HepG2 (cell line): ENCODE results near the gene TM9SF2. TPM values are rescaled to one million over a fixed set of nuclear protein-coding genes. Genes with fewer than 3 reads are reported as not detected.

ENCODE experiments used
- CREM ChIP-seq, 2 experiments: sonication (generic) in 1 of 2; formaldehyde crosslinking in 1 of 2; IDR thresholded peaks; 2 replicates each; pipeline versions ENCODE4 v1.4.0 to v1.6.1; 2016 to 2020; ENCODE audit warnings: antibody characterized with exemption in 1 of 2, mild to moderate bottlenecking in 1 of 2, missing genetic modification reagents in 1 of 2
- KAT7 ChIP-seq: IDR thresholded peaks from 2 replicates; pipeline ENCODE4 v1.6.1; 2018; ENCODE audit warnings: borderline replicate concordance, missing compliant biosample characterization
- KDM1A ChIP-seq: IDR thresholded peaks from 2 replicates; pipeline ENCODE4 v1.6.1; 2016; ENCODE audit warnings: missing compliant biosample characterization
- PAF1 ChIP-seq: IDR thresholded peaks from 2 replicates; pipeline ENCODE4 v1.6.1; 2016; ENCODE audit warnings: missing genetic modification reagents, missing compliant biosample characterization
- SP1 ChIP-seq, 2 experiments: fragments of 450-650 bp in 1 of 2; sonication (generic) in 1 of 2; formaldehyde crosslinking in 1 of 2; IDR thresholded peaks; 2 replicates each; pipeline versions ENCODE4 v1.4.0 to v1.6.1; 2016 to 2020; ENCODE audit warnings: missing genetic modification reagents in 1 of 2
- SSRP1 ChIP-seq: IDR thresholded peaks from 2 replicates; pipeline ENCODE4 v1.6.1; 2016; ENCODE audit warnings: control low read depth
- TEAD3 ChIP-seq: optimal IDR thresholded peaks from 2 replicates; pipeline ENCODE3; 2016; ENCODE audit warnings: borderline replicate concordance
- ZMYM3 ChIP-seq: sonication (generic); formaldehyde crosslinking; IDR thresholded peaks from 2 replicates; pipeline ENCODE4 v1.5.1; 2020; ENCODE audit warnings: mild to moderate bottlenecking, missing genetic modification reagents
- ZNF792 ChIP-seq: IDR thresholded peaks from 2 replicates; pipeline ENCODE4 v1.6.1; 2016
- polyA plus RNA-seq, 8 experiments: library from polyadenylated mRNA; depleted of rRNA in 3 of 8; stranded (reverse) in 7 of 8; unstranded in 1 of 8; fragments of >200 nt; fragmentation: Illumina TruSeq in 4 of 8; extraction: Trizol in 4 of 8; gene quantifications; 2 replicates each; pipeline versions ENCODE4 v1.2.1 to v1.2.3, GENCODE V29; 2011 to 2016; ENCODE audit warnings: low read depth in 4 of 8, missing spikeins in 1 of 8, mixed read lengths in 1 of 8; ENCODE audit not compliant: insufficient read depth in 1 of 8
- total RNA-seq, 5 experiments: library from RNA; depleted of rRNA; stranded (reverse); fragments of >200 nt; fragmentation: Illumina TruSeq; extraction: Trizol; gene quantifications; 2 replicates each; pipeline ENCODE4 v1.2.3, GENCODE V29; 2016; ENCODE audit warnings: low read depth in 1 of 5
- TF ChIP-seq, protein P1 (sequence below): IDR thresholded peaks from 2 replicates; pipeline ENCODE4 v1.6.1; 2016; ENCODE audit warnings: low read depth, borderline replicate concordance
- TF ChIP-seq, protein P2 (sequence below): sonication (generic); formaldehyde crosslinking; IDR thresholded peaks from 2 replicates; pipeline ENCODE4 v1.8.0; 2022; ENCODE audit warnings: missing genetic modification reagents, mild to moderate bottlenecking, moderate library complexity, borderline replicate concordance
- TF ChIP-seq, protein P3 (sequence below): sonication (generic); formaldehyde crosslinking; IDR thresholded peaks from 2 replicates; pipeline ENCODE4 v1.4.0; 2020; ENCODE audit warnings: missing genetic modification reagents, borderline replicate concordance
- TF ChIP-seq, protein P4 (sequence below): sonication (generic); formaldehyde crosslinking; IDR thresholded peaks from 2 replicates; pipeline ENCODE4 v1.4.0; 2020; ENCODE audit warnings: missing genetic modification reagents, borderline replicate concordance
- TF ChIP-seq, protein P5 (sequence below): IDR thresholded peaks from 2 replicates; pipeline ENCODE4 v1.6.1; 2016; ENCODE audit warnings: low read depth, missing genetic modification reagents, missing compliant biosample characterization

Gene TM9SF2
- total and polyA plus RNA-seq, 2 of the 13 experiments (the other 11 are each of a cell fraction or from before 2014, with no cell fraction given), result 94.1 to 123 TPM

DNA sequence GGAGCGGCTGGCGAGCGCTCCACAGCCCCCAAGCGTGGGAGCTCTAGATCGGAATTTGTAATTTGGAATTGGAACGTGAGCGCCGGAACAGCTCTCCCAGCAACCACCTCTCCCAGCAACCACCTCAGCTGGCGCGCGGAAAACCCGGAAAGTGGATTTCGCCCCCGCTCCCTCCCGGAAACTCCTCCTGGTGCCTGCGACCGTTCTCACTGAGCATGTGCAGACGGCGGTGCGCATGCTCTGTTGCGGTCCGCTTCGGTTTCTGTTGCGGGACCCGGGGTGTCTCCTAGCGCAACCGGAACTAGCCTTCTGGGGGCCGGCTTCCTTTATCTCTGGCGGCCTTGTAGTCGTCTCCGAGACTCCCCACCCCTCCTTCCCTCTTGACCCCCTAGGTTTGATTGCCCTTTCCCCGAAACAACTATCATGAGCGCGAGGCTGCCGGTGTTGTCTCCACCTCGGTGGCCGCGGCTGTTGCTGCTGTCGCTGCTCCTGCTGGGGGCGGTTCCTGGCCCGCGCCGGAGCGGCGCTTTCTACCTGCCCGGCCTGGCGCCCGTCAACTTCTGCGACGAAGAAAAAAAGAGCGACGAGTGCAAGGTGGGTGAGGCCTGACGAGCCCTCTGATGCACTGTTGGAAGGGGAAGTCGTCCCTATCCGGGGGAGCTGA is at the start of gene TM9SF2 (continued):
- TF ChIP-seq, protein P1, sequence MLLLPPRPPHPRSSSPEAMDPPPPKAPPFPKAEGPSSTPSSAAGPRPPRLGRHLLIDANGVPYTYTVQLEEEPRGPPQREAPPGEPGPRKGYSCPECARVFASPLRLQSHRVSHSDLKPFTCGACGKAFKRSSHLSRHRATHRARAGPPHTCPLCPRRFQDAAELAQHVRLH, result peak; percentile 75; the same call in 1 of the 2 replicates
- TF ChIP-seq CREM (IDR thresholded peaks at IDR 0.05), result peak; percentile 68
- no peak for TF ChIP-seq CREM (CRISPR knock-in tag; IDR thresholded peaks at IDR 0.05)
- TF ChIP-seq, protein P2, sequence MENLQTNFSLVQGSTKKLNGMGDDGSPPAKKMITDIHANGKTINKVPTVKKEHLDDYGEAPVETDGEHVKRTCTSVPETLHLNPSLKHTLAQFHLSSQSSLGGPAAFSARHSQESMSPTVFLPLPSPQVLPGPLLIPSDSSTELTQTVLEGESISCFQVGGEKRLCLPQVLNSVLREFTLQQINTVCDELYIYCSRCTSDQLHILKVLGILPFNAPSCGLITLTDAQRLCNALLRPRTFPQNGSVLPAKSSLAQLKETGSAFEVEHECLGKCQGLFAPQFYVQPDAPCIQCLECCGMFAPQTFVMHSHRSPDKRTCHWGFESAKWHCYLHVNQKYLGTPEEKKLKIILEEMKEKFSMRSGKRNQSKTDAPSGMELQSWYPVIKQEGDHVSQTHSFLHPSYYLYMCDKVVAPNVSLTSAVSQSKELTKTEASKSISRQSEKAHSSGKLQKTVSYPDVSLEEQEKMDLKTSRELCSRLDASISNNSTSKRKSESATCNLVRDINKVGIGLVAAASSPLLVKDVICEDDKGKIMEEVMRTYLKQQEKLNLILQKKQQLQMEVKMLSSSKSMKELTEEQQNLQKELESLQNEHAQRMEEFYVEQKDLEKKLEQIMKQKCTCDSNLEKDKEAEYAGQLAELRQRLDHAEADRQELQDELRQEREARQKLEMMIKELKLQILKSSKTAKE, result no peak
- TF ChIP-seq KDM1A (CRISPR knock-in tag), result no peak
- TF ChIP-seq, protein P3, sequence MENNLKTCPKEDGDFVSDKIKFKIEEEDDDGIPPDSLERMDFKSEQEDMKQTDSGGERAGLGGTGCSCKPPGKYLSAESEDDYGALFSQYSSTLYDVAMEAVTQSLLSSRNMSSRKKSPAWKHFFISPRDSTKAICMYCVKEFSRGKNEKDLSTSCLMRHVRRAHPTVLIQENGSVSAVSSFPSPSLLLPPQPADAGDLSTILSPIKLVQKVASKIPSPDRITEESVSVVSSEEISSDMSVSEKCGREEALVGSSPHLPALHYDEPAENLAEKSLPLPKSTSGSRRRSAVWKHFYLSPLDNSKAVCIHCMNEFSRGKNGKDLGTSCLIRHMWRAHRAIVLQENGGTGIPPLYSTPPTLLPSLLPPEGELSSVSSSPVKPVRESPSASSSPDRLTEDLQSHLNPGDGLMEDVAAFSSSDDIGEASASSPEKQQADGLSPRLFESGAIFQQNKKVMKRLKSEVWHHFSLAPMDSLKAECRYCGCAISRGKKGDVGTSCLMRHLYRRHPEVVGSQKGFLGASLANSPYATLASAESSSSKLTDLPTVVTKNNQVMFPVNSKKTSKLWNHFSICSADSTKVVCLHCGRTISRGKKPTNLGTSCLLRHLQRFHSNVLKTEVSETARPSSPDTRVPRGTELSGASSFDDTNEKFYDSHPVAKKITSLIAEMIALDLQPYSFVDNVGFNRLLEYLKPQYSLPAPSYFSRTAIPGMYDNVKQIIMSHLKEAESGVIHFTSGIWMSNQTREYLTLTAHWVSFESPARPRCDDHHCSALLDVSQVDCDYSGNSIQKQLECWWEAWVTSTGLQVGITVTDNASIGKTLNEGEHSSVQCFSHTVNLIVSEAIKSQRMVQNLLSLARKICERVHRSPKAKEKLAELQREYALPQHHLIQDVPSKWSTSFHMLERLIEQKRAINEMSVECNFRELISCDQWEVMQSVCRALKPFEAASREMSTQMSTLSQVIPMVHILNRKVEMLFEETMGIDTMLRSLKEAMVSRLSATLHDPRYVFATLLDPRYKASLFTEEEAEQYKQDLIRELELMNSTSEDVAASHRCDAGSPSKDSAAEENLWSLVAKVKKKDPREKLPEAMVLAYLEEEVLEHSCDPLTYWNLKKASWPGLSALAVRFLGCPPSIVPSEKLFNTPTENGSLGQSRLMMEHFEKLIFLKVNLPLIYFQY (CRISPR knock-in tag), result peak; percentile 23; the same call in 1 of the 2 replicates
- no peak for TF ChIP-seq SP1 (IDR thresholded peaks at IDR 0.05)
- TF ChIP-seq SP1 (CRISPR knock-in tag; IDR thresholded peaks at IDR 0.05), result no peak; the same call in 1 of the 2 replicates
- TF ChIP-seq, protein P4, sequence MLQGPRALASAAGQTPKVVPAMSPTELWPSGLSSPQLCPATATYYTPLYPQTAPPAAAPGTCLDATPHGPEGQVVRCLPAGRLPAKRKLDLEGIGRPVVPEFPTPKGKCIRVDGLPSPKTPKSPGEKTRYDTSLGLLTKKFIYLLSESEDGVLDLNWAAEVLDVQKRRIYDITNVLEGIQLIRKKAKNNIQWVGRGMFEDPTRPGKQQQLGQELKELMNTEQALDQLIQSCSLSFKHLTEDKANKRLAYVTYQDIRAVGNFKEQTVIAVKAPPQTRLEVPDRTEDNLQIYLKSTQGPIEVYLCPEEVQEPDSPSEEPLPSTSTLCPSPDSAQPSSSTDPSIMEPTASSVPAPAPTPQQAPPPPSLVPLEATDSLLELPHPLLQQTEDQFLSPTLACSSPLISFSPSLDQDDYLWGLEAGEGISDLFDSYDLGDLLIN, result no peak
- peak; percentile 57 for TF ChIP-seq TEAD3 (CRISPR knock-in tag)
- no peak for TF ChIP-seq SSRP1 (CRISPR knock-in tag)
- TF ChIP-seq, protein P5, sequence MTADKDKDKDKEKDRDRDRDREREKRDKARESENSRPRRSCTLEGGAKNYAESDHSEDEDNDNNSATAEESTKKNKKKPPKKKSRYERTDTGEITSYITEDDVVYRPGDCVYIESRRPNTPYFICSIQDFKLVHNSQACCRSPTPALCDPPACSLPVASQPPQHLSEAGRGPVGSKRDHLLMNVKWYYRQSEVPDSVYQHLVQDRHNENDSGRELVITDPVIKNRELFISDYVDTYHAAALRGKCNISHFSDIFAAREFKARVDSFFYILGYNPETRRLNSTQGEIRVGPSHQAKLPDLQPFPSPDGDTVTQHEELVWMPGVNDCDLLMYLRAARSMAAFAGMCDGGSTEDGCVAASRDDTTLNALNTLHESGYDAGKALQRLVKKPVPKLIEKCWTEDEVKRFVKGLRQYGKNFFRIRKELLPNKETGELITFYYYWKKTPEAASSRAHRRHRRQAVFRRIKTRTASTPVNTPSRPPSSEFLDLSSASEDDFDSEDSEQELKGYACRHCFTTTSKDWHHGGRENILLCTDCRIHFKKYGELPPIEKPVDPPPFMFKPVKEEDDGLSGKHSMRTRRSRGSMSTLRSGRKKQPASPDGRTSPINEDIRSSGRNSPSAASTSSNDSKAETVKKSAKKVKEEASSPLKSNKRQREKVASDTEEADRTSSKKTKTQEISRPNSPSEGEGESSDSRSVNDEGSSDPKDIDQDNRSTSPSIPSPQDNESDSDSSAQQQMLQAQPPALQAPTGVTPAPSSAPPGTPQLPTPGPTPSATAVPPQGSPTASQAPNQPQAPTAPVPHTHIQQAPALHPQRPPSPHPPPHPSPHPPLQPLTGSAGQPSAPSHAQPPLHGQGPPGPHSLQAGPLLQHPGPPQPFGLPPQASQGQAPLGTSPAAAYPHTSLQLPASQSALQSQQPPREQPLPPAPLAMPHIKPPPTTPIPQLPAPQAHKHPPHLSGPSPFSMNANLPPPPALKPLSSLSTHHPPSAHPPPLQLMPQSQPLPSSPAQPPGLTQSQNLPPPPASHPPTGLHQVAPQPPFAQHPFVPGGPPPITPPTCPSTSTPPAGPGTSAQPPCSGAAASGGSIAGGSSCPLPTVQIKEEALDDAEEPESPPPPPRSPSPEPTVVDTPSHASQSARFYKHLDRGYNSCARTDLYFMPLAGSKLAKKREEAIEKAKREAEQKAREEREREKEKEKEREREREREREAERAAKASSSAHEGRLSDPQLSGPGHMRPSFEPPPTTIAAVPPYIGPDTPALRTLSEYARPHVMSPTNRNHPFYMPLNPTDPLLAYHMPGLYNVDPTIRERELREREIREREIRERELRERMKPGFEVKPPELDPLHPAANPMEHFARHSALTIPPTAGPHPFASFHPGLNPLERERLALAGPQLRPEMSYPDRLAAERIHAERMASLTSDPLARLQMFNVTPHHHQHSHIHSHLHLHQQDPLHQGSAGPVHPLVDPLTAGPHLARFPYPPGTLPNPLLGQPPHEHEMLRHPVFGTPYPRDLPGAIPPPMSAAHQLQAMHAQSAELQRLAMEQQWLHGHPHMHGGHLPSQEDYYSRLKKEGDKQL (CRISPR knock-in tag), result 0 out of 2 replicates have a peak, but pooled peaks have one; percentile 31
- no peak for TF ChIP-seq ZMYM3 (CRISPR knock-in tag)
- TF ChIP-seq PAF1 (CRISPR knock-in tag), result no peak
- peak; percentile 75; the same call in 1 of the 2 replicates for TF ChIP-seq ZNF792 (CRISPR knock-in tag)
- TF ChIP-seq KAT7 (CRISPR knock-in tag), result peak; percentile 87; the same call in 1 of the 2 replicates
